ENCODE measurements around the gene ATP6V1A.

GRCh38 chr3:113812854-113813253, 66.0 kb downstream of the ATP6V1A start:
- no peak for TF ChIP-seq CTCF (IDR thresholded peaks at IDR 0.05)
- no peak for TF ChIP-seq POLR2A (IDR thresholded peaks at IDR 0.05)

All from Peyer's patch (tissue), 4 donors.